ENCODE measurements around the gene PAIP2.

The PAIP2 gene

GRCh38 chr5:139414581-139415130 lies 73.0 kb downstream of the PAIP2 start:
- peaks cover 0 to 5% of the 10 kb centered on the region in 2 donors for H3K4me1 ChIP-seq (ENCODE audit: control insufficient read depth in 2 of 2, insufficient read depth in 1 of 2, low read depth in 1 of 2, low read length in 2 of 2)
- no CpG with 5 or more reads among the region's 9 CpGs for WGBS, 2 donors (ENCODE audit: extremely low coverage in 2 of 2, insufficient read length in 2 of 2, insufficient replicate concordance in 1 of 2)
- no peaks in the 10 kb centered on the region for H3K9me3 ChIP-seq (replicated peaks in 1 of 2; ENCODE audit: control insufficient read depth in 2 of 2, insufficient read depth in 1 of 2, low read depth in 1 of 2, low read length in 2 of 2)

DNA sequence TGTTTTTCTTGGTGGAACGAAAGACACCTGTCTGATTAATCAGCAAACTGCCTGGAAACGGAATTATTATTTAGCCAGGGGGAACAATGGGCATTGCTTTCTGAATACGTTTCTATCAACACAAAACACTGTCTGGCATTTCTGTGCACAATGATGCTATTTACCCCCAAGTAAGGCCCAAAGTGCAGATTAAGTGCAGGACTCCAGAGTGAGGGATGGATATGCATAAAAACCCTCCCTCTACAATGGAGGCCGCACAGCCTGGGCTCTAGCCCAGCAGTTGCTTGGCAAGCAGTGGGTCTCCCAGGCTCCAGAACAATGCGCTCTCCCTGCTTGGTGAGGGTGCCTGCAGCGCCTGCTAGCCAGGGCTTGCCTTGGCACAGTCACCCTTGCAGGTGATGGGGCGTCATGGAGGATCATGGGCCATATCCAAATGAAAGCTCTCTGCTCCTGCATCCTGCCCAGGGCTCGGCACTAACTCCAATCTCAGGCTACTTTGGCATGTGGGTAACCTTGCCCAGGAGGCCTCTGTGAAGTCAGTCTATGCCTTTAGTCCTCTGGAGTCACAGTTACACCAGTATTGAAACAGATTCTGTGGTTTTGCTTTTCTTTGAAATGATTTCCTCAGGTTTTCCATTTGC lies 73.7 kb downstream of the PAIP2 start:
- H3K9me3 ChIP-seq (replicated peaks in 1 of 2; ENCODE audit: control insufficient read depth in 2 of 2, insufficient read depth in 1 of 2, low read depth in 1 of 2, low read length in 2 of 2): no peaks in the 10 kb centered on the region
- peak overlapping the region; percentile 45 for H3K9ac ChIP-seq (ENCODE audit: low read depth, low read length, poor library complexity)
- H3K4me1 ChIP-seq (ENCODE audit: control insufficient read depth in 2 of 2, insufficient read depth in 1 of 2, low read depth in 1 of 2, low read length in 2 of 2): peaks cover 0 to 5% of the 10 kb centered on the region in 2 donors
- H4K8ac ChIP-seq (ENCODE audit: low read depth, low read length): no peak overlapping the region
- peak overlapping the region; percentile 20 for H3K23ac ChIP-seq (ENCODE audit: low read depth, low read length, poor library complexity)
- H2BK5ac ChIP-seq (ENCODE audit: low read length): no peak overlapping the region
- no peak overlapping the region for H3K4me2 ChIP-seq (ENCODE audit: insufficient read depth, low read length, poor library complexity, severe bottlenecking)
- no peaks in the 10 kb centered on the region for H3K27me3 ChIP-seq (ENCODE audit: control insufficient read depth in 3 of 3, insufficient read depth in 3 of 3, low read depth in 1 of 3, low read length in 3 of 3)
- H3K36me3 ChIP-seq (replicated peaks in 1 of 2; ENCODE audit: control insufficient read depth in 2 of 2, insufficient read depth in 2 of 2, low read length in 2 of 2): peaks cover 20 to 77% of the 10 kb centered on the region in 2 donors
- no peak overlapping the region for H3K27ac ChIP-seq (replicated peaks; ENCODE audit: low read length)
- no peaks in the 10 kb centered on the region for H3K79me1 ChIP-seq (ENCODE audit: low read depth, low read length)
- H3K4me3 ChIP-seq (ENCODE audit: low read length in 2 of 2): peak overlapping the region in 1 of 2 donors; percentile 4
- WGBS, 2 donors (ENCODE audit: extremely low coverage in 2 of 2, insufficient read length in 2 of 2, insufficient replicate concordance in 1 of 2): no CpG with 5 or more reads among the region's 8 CpGs
- H2BK15ac ChIP-seq (ENCODE audit: low read length): no peak overlapping the region
- no peak overlapping the region for H4K91ac ChIP-seq (ENCODE audit: low read depth, low read length, poor library complexity)
- H3K14ac ChIP-seq (ENCODE audit: low read length): no peak overlapping the region
- H2BK120ac ChIP-seq (ENCODE audit: low read depth, low read length): no peak overlapping the region
- H2AK5ac ChIP-seq (ENCODE audit: low read depth, low read length): no peak overlapping the region
- DNase-seq (ENCODE audit: low spot score): no peak
- H3K18ac ChIP-seq (ENCODE audit: low read length): no peak overlapping the region
- no peak overlapping the region for H2BK12ac ChIP-seq (ENCODE audit: low read length)
- no peak overlapping the region for H3K4ac ChIP-seq (ENCODE audit: low read length)
- no peak overlapping the region for H2AFZ ChIP-seq (ENCODE audit: low read length)

More at GRCh38 chr5:139414581-139415130, 73.0 kb downstream of the PAIP2 start:
- Histone ChIP-seq H3K27ac (replicated peaks; ENCODE audit: low read length) (no peak overlapping the region), H3K18ac (ENCODE audit: low read length) (no peak overlapping the region), H2BK120ac (ENCODE audit: low read depth, low read length) (no peak overlapping the region), H2BK5ac (ENCODE audit: low read length) (no peak overlapping the region), H3K4ac (ENCODE audit: low read length) (no peak overlapping the region), H3K79me1 (ENCODE audit: low read depth, low read length) (no peaks in the 10 kb centered on the region), H2AK5ac (ENCODE audit: low read depth, low read length) (no peak overlapping the region), H3K27me3 (ENCODE audit: control insufficient read depth in 3 of 3, insufficient read depth in 3 of 3, low read depth in 1 of 3, low read length in 3 of 3) (no peaks in the 10 kb centered on the region), H3K9ac (ENCODE audit: low read depth, low read length, poor library complexity) (no peak overlapping the region), H2BK15ac (ENCODE audit: low read length) (no peak overlapping the region), H3K4me3 (ENCODE audit: low read length in 2 of 2) (no peak overlapping the region), H4K91ac (ENCODE audit: low read depth, low read length, poor library complexity) (no peak overlapping the region), H3K36me3 (replicated peaks in 1 of 2; ENCODE audit: control insufficient read depth in 2 of 2, insufficient read depth in 2 of 2, low read length in 2 of 2) (peaks cover 20 to 70% of the 10 kb centered on the region in 2 donors), H3K14ac (ENCODE audit: low read length) (no peak overlapping the region), H3K4me2 (ENCODE audit: insufficient read depth, low read length, poor library complexity, severe bottlenecking) (no peak overlapping the region), H2BK12ac (ENCODE audit: low read length) (no peak overlapping the region), H4K8ac (ENCODE audit: low read depth, low read length) (no peak overlapping the region), H3K23ac (ENCODE audit: low read depth, low read length, poor library complexity) (no peak overlapping the region), H2AFZ (ENCODE audit: low read length) (no peak overlapping the region)
- no peak for DNase-seq (ENCODE audit: low spot score)

GRCh38 chr5:139415869-139416268 lies 74.2 kb downstream of the PAIP2 start:
- Histone ChIP-seq H3K9me3 (replicated peaks in 1 of 2; ENCODE audit: control insufficient read depth in 2 of 2, insufficient read depth in 1 of 2, low read depth in 1 of 2, low read length in 2 of 2) (no peaks in the 10 kb centered on the region), H3K79me1 (ENCODE audit: low read depth, low read length) (no peaks in the 10 kb centered on the region), H2BK120ac (ENCODE audit: low read depth, low read length) (no peak overlapping the region), H3K14ac (ENCODE audit: low read length) (no peak overlapping the region), H3K4me3 (ENCODE audit: low read length in 2 of 2) (no peak overlapping the region), H2BK12ac (ENCODE audit: low read length) (no peak overlapping the region), H2BK15ac (ENCODE audit: low read length) (no peak overlapping the region), H3K4me1 (ENCODE audit: control insufficient read depth in 2 of 2, insufficient read depth in 1 of 2, low read depth in 1 of 2, low read length in 2 of 2) (peaks cover 0 to 5% of the 10 kb centered on the region in 2 donors), H3K36me3 (replicated peaks in 1 of 2; ENCODE audit: control insufficient read depth in 2 of 2, insufficient read depth in 2 of 2, low read length in 2 of 2) (peaks cover 20 to 82% of the 10 kb centered on the region in 2 donors), H4K91ac (ENCODE audit: low read depth, low read length, poor library complexity) (no peak overlapping the region), H3K9ac (ENCODE audit: low read depth, low read length, poor library complexity) (no peak overlapping the region), H3K27ac (replicated peaks; ENCODE audit: low read length) (no peak overlapping the region), H2AK5ac (ENCODE audit: low read depth, low read length) (no peak overlapping the region), H2AFZ (ENCODE audit: low read length) (no peak overlapping the region), H2BK5ac (ENCODE audit: low read length) (no peak overlapping the region), H3K18ac (ENCODE audit: low read length) (no peak overlapping the region), H3K4me2 (ENCODE audit: insufficient read depth, low read length, poor library complexity, severe bottlenecking) (no peak overlapping the region), H4K8ac (ENCODE audit: low read depth, low read length) (no peak overlapping the region), H3K27me3 (ENCODE audit: control insufficient read depth in 3 of 3, insufficient read depth in 3 of 3, low read depth in 1 of 3, low read length in 3 of 3) (no peaks in the 10 kb centered on the region), H3K4ac (ENCODE audit: low read length) (no peak overlapping the region), H3K23ac (ENCODE audit: low read depth, low read length, poor library complexity) (no peak overlapping the region)
- DNase-seq (ENCODE audit: low spot score): no peak

- no peak overlapping the region for H4K91ac ChIP-seq (ENCODE audit: low read depth, low read length, poor library complexity)
- no peak overlapping the region for H2AK5ac ChIP-seq (ENCODE audit: low read depth, low read length)
- no peak overlapping the region for H3K9ac ChIP-seq (ENCODE audit: low read depth, low read length, poor library complexity)
- no peak overlapping the region for H2BK120ac ChIP-seq (ENCODE audit: low read depth, low read length)
- H2BK5ac ChIP-seq (ENCODE audit: low read length): no peak overlapping the region
- no peaks in the 10 kb centered on the region for H3K27me3 ChIP-seq (ENCODE audit: control insufficient read depth in 3 of 3, insufficient read depth in 3 of 3, low read depth in 1 of 3, low read length in 3 of 3)
- H2AFZ ChIP-seq (ENCODE audit: low read length): no peak overlapping the region
- H3K23ac ChIP-seq (ENCODE audit: low read depth, low read length, poor library complexity): no peak overlapping the region
- no CpG with 5 or more reads among the region's 9 CpGs for WGBS, 2 donors (ENCODE audit: extremely low coverage in 2 of 2, insufficient read length in 2 of 2, insufficient replicate concordance in 1 of 2)
- H3K4me3 ChIP-seq (ENCODE audit: low read length in 2 of 2): no peak overlapping the region
- no peak overlapping the region for H3K4ac ChIP-seq (ENCODE audit: low read length)
- H2BK15ac ChIP-seq (ENCODE audit: low read length): no peak overlapping the region
- no peak overlapping the region for H3K4me2 ChIP-seq (ENCODE audit: insufficient read depth, low read length, poor library complexity, severe bottlenecking)
- no peak for DNase-seq (ENCODE audit: low spot score)
- peaks cover 20 to 86% of the 10 kb centered on the region in 2 donors for H3K36me3 ChIP-seq (replicated peaks in 1 of 2; ENCODE audit: control insufficient read depth in 2 of 2, insufficient read depth in 2 of 2, low read length in 2 of 2)
- no peak overlapping the region for H3K27ac ChIP-seq (replicated peaks; ENCODE audit: low read length)
- no peak overlapping the region for H4K8ac ChIP-seq (ENCODE audit: low read depth, low read length)
- H3K18ac ChIP-seq (ENCODE audit: low read length): no peak overlapping the region
- no peaks in the 10 kb centered on the region for H3K79me1 ChIP-seq (ENCODE audit: low read depth, low read length)
- no peaks in the 10 kb centered on the region for H3K9me3 ChIP-seq (replicated peaks in 1 of 2; ENCODE audit: control insufficient read depth in 2 of 2, insufficient read depth in 1 of 2, low read depth in 1 of 2, low read length in 2 of 2)
- no peak overlapping the region for H2BK12ac ChIP-seq (ENCODE audit: low read length)
- peaks cover 0 to 5% of the 10 kb centered on the region in 2 donors for H3K4me1 ChIP-seq (ENCODE audit: control insufficient read depth in 2 of 2, insufficient read depth in 1 of 2, low read depth in 1 of 2, low read length in 2 of 2)
- no peak overlapping the region for H3K14ac ChIP-seq (ENCODE audit: low read length)
These were observed 75.0 kb downstream of the PAIP2 start for GRCh38 chr5:139416651-139417050.
